GM10248 (cell line): ENCODE results near the gene RNF207.

Experiments used
- CTCF ChIA-PET: fragments of 300-600 bp; sonication (Branson Sonifier 250); formaldehyde crosslinking; extraction: SDS; loops from one replicate; lab custom pipeline; 2021; ENCODE audit warnings: antibody characterized with exemption; lab: Yijun Ruan, JAX
- POLR2A ChIA-PET: fragments of 350-650 bp; sonication (Branson Sonifier 250); formaldehyde crosslinking; extraction: SDS; loops from one replicate; lab custom pipeline; 2020; ENCODE audit warnings: antibody characterized with exemption; lab: Yijun Ruan, JAX
- DNase-seq: peaks from one replicate; pipeline ENCODE4 v3.0.0; 2012; ENCODE audit errors: extremely low spot score
- TF ChIP-seq, protein P1 (sequence below): IDR thresholded peaks from 2 replicates; pipeline ENCODE4 v1.5.1; 2012; ENCODE audit warnings: mild to moderate bottlenecking, low read depth; ENCODE audit errors: extremely low read depth, missing control alignments, control extremely low read depth

RNF207 gene

GRCh38 chr1:6235296-6235677 lies 29.4 kb downstream of the RNF207 start:
- no peak for DNase-seq
- ChIA-PET POLR2A (interaction anchor here (0.6 kb wide), 2 partner anchors 174 to 479 kb away, joined by 4 to 5 read pairs; no protein-coding TSS in a partner anchor), CTCF (interaction anchor here (2.0 to 3.2 kb wide), 3 partner anchors 11 to 31 kb away, joined by 8 to 34 read pairs (median 10); partner anchors contain the start of gene RNF207)
- TF ChIP-seq, protein P1, sequence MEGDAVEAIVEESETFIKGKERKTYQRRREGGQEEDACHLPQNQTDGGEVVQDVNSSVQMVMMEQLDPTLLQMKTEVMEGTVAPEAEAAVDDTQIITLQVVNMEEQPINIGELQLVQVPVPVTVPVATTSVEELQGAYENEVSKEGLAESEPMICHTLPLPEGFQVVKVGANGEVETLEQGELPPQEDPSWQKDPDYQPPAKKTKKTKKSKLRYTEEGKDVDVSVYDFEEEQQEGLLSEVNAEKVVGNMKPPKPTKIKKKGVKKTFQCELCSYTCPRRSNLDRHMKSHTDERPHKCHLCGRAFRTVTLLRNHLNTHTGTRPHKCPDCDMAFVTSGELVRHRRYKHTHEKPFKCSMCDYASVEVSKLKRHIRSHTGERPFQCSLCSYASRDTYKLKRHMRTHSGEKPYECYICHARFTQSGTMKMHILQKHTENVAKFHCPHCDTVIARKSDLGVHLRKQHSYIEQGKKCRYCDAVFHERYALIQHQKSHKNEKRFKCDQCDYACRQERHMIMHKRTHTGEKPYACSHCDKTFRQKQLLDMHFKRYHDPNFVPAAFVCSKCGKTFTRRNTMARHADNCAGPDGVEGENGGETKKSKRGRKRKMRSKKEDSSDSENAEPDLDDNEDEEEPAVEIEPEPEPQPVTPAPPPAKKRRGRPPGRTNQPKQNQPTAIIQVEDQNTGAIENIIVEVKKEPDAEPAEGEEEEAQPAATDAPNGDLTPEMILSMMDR = no peak

DNA sequence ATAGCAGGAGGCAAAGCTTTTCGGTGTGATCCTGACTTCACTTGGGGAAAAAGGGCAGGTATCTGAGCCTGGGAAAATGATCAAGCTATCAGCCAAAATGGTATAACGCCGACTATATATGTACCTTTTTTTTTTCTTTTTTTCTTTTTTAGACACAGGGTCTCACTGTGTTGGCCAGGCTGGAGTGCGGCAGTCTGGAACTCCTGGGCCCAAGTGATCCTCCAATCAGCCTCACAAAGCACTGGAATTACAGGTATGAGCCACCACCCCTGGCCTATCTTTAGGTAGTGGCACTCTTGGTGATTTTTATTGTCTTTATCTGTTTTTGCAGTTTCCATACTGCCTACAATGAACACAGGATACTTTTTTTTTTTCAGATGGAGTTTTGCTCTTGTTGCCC lies 31.2 kb downstream of the RNF207 start:
- DNase-seq = no peak
- POLR2A ChIA-PET = no interaction called here
- TF ChIP-seq, protein P1 = no peak
- CTCF ChIA-PET = interaction anchor here (2.2 to 3.2 kb wide), 3 partner anchors 9 to 107 kb away, joined by 10 to 34 read pairs (median 20); partner anchors contain the start of gene RNF207

- TF ChIP-seq, protein P1 = no peak
- CTCF ChIA-PET = interaction anchor here (1.1 to 2.7 kb wide), 11 partner anchors 8 to 199 kb away, joined by 3 to 20 read pairs (median 4); partner anchors contain the start of gene RNF207
- no peak for DNase-seq
- POLR2A ChIA-PET = no interaction called here
Measured at GRCh38 chr1:6239213-6239752, 33.4 kb downstream of the RNF207 start.

DNA sequence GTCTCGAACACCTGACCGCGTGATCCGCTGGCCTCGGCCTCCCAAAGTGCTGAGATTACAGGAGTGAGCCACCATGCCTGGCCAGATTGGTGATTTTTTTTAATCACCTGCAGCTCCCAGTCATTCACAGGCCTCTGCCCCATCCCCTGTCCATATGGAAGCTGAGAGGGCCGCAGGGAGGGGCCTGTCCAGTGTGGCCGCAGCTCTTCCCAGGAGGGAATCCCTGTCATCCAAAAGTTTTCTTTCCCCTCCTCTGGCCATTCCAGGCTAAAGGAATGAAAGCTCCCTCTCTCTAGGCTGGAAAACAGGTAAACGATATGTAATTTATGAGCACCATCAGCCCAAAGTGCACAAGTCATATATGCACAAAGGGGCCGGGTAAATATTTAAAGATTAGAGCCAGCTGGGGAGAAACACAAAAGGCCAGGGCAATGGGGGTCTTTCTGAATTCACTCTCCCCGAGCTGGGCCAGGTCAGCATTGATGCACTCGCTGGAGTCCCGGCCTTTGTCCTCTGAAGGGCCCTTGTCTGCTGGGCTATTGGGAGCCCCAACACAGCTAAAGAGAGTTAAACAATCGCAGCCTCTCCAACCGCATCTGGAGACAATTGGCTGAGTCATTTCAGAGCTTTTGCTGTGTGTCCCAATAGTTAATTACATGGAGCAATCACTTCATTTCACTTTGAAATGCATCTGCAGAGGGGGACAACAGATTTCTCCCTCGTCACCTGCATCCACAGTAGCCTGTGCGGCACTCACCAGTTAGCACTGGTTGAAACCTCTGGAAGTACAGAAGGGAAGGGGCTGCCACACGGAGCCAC lies 34.2 kb downstream of the RNF207 start:
- DNase-seq = no peak
- TF ChIP-seq, protein P1 = no peak
- POLR2A ChIA-PET = no interaction called here
- CTCF ChIA-PET = interaction anchor here (0.8 to 1.5 kb wide), 5 partner anchors 10 to 183 kb away, joined by 3 to 4 read pairs (median 4); no protein-coding TSS in a partner anchor

GRCh38 chr1:6241107-6241886 lies 35.4 kb downstream of the RNF207 start:
- no peak for DNase-seq
- CTCF ChIA-PET = interaction anchor here (0.9 to 1.6 kb wide), 6 partner anchors 35 to 189 kb away, joined by 3 to 6 read pairs (median 5); partner anchors contain the start of gene RNF207
- TF ChIP-seq, protein P1 = no peak
- POLR2A ChIA-PET = no interaction called here
